HG02588 (cell line): Measurements from ENCODE around the gene SAMD11.
"Not testable (repeated sequence)": the region's sequence is repeated elsewhere in the genome, so short reads cannot be mapped to it uniquely, and the experiment has no call there.

Experiments
- ATAC-seq: cut with Tn5 transposase; IDR thresholded peaks from one replicate; pipeline ENCODE4 v1.9.1; 2021; ENCODE audit warnings: mild to moderate bottlenecking, moderate library complexity; ENCODE audit not compliant: unreplicated experiment

Gene SAMD11

GRCh38 chr1:974293-974640 lies 50.5 kb downstream of the SAMD11 start:
- ATAC-seq = no peak

- no peak for ATAC-seq
Measured at GRCh38 chr1:974687-975328, 51.1 kb downstream of the SAMD11 start.

- ATAC-seq = no peak
Measured at GRCh38 chr1:975365-975764, 51.6 kb downstream of the SAMD11 start.

GRCh38 chr1:975896-976683 lies 52.4 kb downstream of the SAMD11 start:
- ATAC-seq = no peak

GRCh38 chr1:976791-977190 lies 53.1 kb downstream of the SAMD11 start:
- not testable (repeated sequence) for ATAC-seq

GRCh38 chr1:978069-978834 lies 54.5 kb downstream of the SAMD11 start:
- ATAC-seq = no peak

GRCh38 chr1:978835-979743 lies 55.4 kb downstream of the SAMD11 start:
- ATAC-seq = no peak

- no peak for ATAC-seq
Measured at GRCh38 chr1:979744-980072, 56.0 kb downstream of the SAMD11 start.

- no peak for ATAC-seq
Measured at GRCh38 chr1:980137-980571, 56.4 kb downstream of the SAMD11 start.

- no peak for ATAC-seq
Measured at GRCh38 chr1:980602-981395, 57.1 kb downstream of the SAMD11 start.

GRCh38 chr1:981491-981954 lies 57.8 kb downstream of the SAMD11 start:
- no peak for ATAC-seq

GRCh38 chr1:981955-982558 lies 58.3 kb downstream of the SAMD11 start, which contains the start of gene PERM1:
PERM1 (minus strand) TSS chr1:982093; CDS start chr1:981029, 1,064 bp downstream.
- ATAC-seq = no peak

- ATAC-seq = no peak
Measured at GRCh38 chr1:982765-983436, 59.2 kb downstream of the SAMD11 start.

- no peak for ATAC-seq
Measured at GRCh38 chr1:983798-984475, 60.2 kb downstream of the SAMD11 start.

- ATAC-seq = no peak
Measured at GRCh38 chr1:984476-984814, 60.7 kb downstream of the SAMD11 start.

GRCh38 chr1:985126-985525 lies 61.4 kb downstream of the SAMD11 start:
- ATAC-seq = no peak

- not testable (repeated sequence) for ATAC-seq
Measured at GRCh38 chr1:988061-988460, 64.3 kb downstream of the SAMD11 start.

GRCh38 chr1:991275-991674 lies 67.6 kb downstream of the SAMD11 start:
- ATAC-seq = not testable (repeated sequence)
